Skin epidermis (tissue), 12 donors: ENCODE measurements around the gene EGLN1.
"Not testable (repeated sequence)": the region's sequence is repeated elsewhere in the genome, so short reads cannot be mapped to it uniquely, and the experiment has no call there.

Experiments used
- H3K27ac ChIP-seq, 21 experiments: fragments of 200-600 bp; sonication (generic) in 11 of 21; one replicate each; pipeline ENCODE4 v1.5.0; 2020; ENCODE audit warnings: mild to moderate bottlenecking in 3 of 21, inconsistent platforms in 2 of 21, moderate library complexity in 2 of 21
- H3K4me3 ChIP-seq, 7 experiments: fragments of 200-600 bp; sonication (generic) in 2 of 7; one replicate each; pipeline ENCODE4 v1.5.0; 2020; ENCODE audit warnings: inconsistent platforms in 2 of 7, mild to moderate bottlenecking in 2 of 7, moderate library complexity in 1 of 7

EGLN1 gene

GRCh38 chr1:231376875-231377549 lies 45.1 kb downstream of the EGLN1 start:
- peak overlapping the region in 2 of 21 experiments; percentile 8 to 50 for H3K27ac ChIP-seq

GRCh38 chr1:231376101-231376500 lies 46.0 kb downstream of the EGLN1 start:
- Histone ChIP-seq H3K27ac (no peak overlapping the region), H3K4me3 (no peak overlapping the region)

More at GRCh38 chr1:231376875-231377549, 45.1 kb downstream of the EGLN1 start:
- no peak overlapping the region for H3K4me3 ChIP-seq

GRCh38 chr1:231374394-231374793 lies 47.7 kb downstream of the EGLN1 start:
- Histone ChIP-seq H3K27ac (no peak overlapping the region), H3K4me3 (no peak overlapping the region)

- no peak overlapping the region for H3K4me3 ChIP-seq
- H3K27ac ChIP-seq = no peak overlapping the region
These were observed 49.6 kb downstream of the EGLN1 start for GRCh38 chr1:231372501-231372900.

GRCh38 chr1:231369282-231369681 lies 52.8 kb downstream of the EGLN1 start:
- H3K27ac ChIP-seq = no peak overlapping the region
- H3K4me3 ChIP-seq = no peak overlapping the region

GRCh38 chr1:231364192-231364591 lies 57.9 kb downstream of the EGLN1 start:
- no peak overlapping the region for H3K4me3 ChIP-seq
- no peak overlapping the region for H3K27ac ChIP-seq

- H3K27ac ChIP-seq = no peak overlapping the region
- no peak overlapping the region for H3K4me3 ChIP-seq
These were observed 58.5 kb downstream of the EGLN1 start for GRCh38 chr1:231363624-231364023.

GRCh38 chr1:231362325-231362724 lies 59.8 kb downstream of the EGLN1 start:
- Histone ChIP-seq H3K27ac (no peak overlapping the region), H3K4me3 (no peak overlapping the region)

- no peak overlapping the region for H3K4me3 ChIP-seq
- H3K27ac ChIP-seq = peak overlapping the region in 1 of 21 experiments; percentile 43
These were observed 63.0 kb downstream of the EGLN1 start for GRCh38 chr1:231359113-231359512.

- H3K4me3 ChIP-seq = no peak overlapping the region
- peak overlapping the region in 1 of 21 experiments; percentile 37 for H3K27ac ChIP-seq
These were observed 64.2 kb downstream of the EGLN1 start for GRCh38 chr1:231357831-231358354.

GRCh38 chr1:231357187-231357772 lies 64.8 kb downstream of the EGLN1 start:
- no peak overlapping the region for H3K4me3 ChIP-seq
- H3K27ac ChIP-seq = no peak overlapping the region

- Histone ChIP-seq H3K4me3 (no peak overlapping the region), H3K27ac (no peak overlapping the region)
These were observed 66.9 kb downstream of the EGLN1 start for GRCh38 chr1:231355171-231355570.

GRCh38 chr1:231354330-231355020 lies 67.6 kb downstream of the EGLN1 start:
- no peak overlapping the region for H3K4me3 ChIP-seq
- H3K27ac ChIP-seq = no peak overlapping the region

- Histone ChIP-seq H3K4me3 (no peak overlapping the region), H3K27ac (no peak overlapping the region)
These were observed 69.0 kb downstream of the EGLN1 start for GRCh38 chr1:231353086-231353485.

GRCh38 chr1:231351816-231352215 lies 70.3 kb downstream of the EGLN1 start:
- H3K27ac ChIP-seq = no peak overlapping the region
- no peak overlapping the region for H3K4me3 ChIP-seq

- H3K4me3 ChIP-seq = not testable (repeated sequence)
These were observed 73.2 kb downstream of the EGLN1 start for GRCh38 chr1:231348856-231349255.

GRCh38 chr1:231348442-231348841 lies 73.6 kb downstream of the EGLN1 start:
- Histone ChIP-seq H3K4me3 (no peak overlapping the region), H3K27ac (no peak overlapping the region)

More at GRCh38 chr1:231348856-231349255, 73.2 kb downstream of the EGLN1 start:
- not testable (repeated sequence) for H3K27ac ChIP-seq

- H3K27ac ChIP-seq = no peak overlapping the region
- no peak overlapping the region for H3K4me3 ChIP-seq
These were observed 74.1 kb downstream of the EGLN1 start for GRCh38 chr1:231347961-231348360.

- peak overlapping the region in 1 of 7 experiments; percentile 87 for H3K4me3 ChIP-seq
- H3K27ac ChIP-seq = peak overlapping the region in 3 of 21 experiments; percentile 8 to 35 (median 33)
These were observed 81.6 kb downstream of the EGLN1 start for GRCh38 chr1:231340328-231341013.
